Gastrocnemius medialis (tissue), 4 donors: ENCODE data around the gene NXT1. TPM values are rescaled to one million over a fixed set of nuclear protein-coding genes. Genes with fewer than 3 reads are reported as not detected.
A peak's percentile ranks its signal among the peaks of the same experiment; 100 is the strongest.

ENCODE experiments used
- ATAC-seq, 2 donors: fragments of 150-250 bp; one replicate each; pipeline ENCODE4 v1.9.1; 2016
- DNase-seq, 2 donors: peaks; one replicate each; pipeline ENCODE4 v3.0.0-alpha.2; 2019
- H3K27ac ChIP-seq, 4 donors: fragments of 200-600 bp; sonication (generic); 1 replicate in 1 of 4; 2 replicates in 3 of 4; pipeline ENCODE4 v1.5.1; 2016 to 2018; ENCODE audit warnings: mild to moderate bottlenecking in 2 of 4, moderate library complexity in 1 of 4
- H3K27me3 ChIP-seq, 3 donors: fragments of 200-600 bp; sonication (generic) in 2 of 3; 1 replicate in 1 of 3; 2 replicates in 2 of 3; pipeline versions ENCODE4 v1.5.1 to v1.6.0; 2016 to 2019; ENCODE audit warnings: mild to moderate bottlenecking in 1 of 3, moderate library complexity in 1 of 3
- H3K36me3 ChIP-seq, 2 donors: fragments of 200-600 bp; sonication (generic) in 1 of 2; one replicate each; pipeline ENCODE4 v1.5.1; 2017 to 2018
- H3K4me1 ChIP-seq, 2 donors: fragments of 200-600 bp; sonication (generic) in 1 of 2; one replicate each; pipeline ENCODE4 v1.5.1; 2016 to 2017; ENCODE audit warnings: mild to moderate bottlenecking in 2 of 2
- H3K4me3 ChIP-seq, 4 donors: fragments of 200-600 bp; sonication (generic) in 3 of 4; 1 replicate in 1 of 4; 2 replicates in 3 of 4; pipeline ENCODE4 v1.5.1; 2016 to 2019; ENCODE audit warnings: mild to moderate bottlenecking in 2 of 4
- H3K9me3 ChIP-seq, 3 donors: fragments of 200-600 bp; sonication (generic) in 2 of 3; 1 replicate in 1 of 3; 2 replicates in 2 of 3; pipeline ENCODE4 v1.5.1; 2016 to 2019
- POLR2A ChIP-seq, 2 donors: fragments of 450-650 bp; IDR thresholded peaks; one replicate each; pipeline ENCODE4 v1.6.1; 2017; ENCODE audit warnings: antibody characterized with exemption in 2 of 2, mild to moderate bottlenecking in 2 of 2, moderate library complexity in 2 of 2
- in situ Hi-C, 4 donors: fragments of 200-750 bp; cut with MboI; loops; one replicate each; pipeline versions ENCODE4 v1.15.0 to v1.8.0; 2017; ENCODE audit warnings: low sequenced_read_pairs in 4 of 4
- intact Hi-C: fragments of 100-400 bp; cut with DNase I; formaldehyde crosslinking; loops from one replicate; pipeline ENCODE4 v1.15.1; 2023; ENCODE audit warnings: low total_unique reads
- total RNA-seq, 4 donors: library from RNA; depleted of rRNA; stranded (reverse); fragments of >200 nt; gene quantifications; one replicate each; pipeline versions ENCODE4 v1.1.0 to v1.2.3, GENCODE V29; 2016
- TF ChIP-seq, protein P1 (sequence below), 5 experiments: fragments of 450-650 bp in 3 of 5; fragments of 200-600 bp in 2 of 5; sonication (generic) in 2 of 5; IDR thresholded peaks in 4 of 5; conservative IDR thresholded peaks in 1 of 5; 1 replicate in 4 of 5; 2 replicates in 1 of 5; pipeline ENCODE4 v1.5.1; 2016 to 2019; ENCODE audit warnings: antibody characterized with exemption in 5 of 5, mild to moderate bottlenecking in 3 of 5, moderate library complexity in 3 of 5

The NXT1 gene
- total RNA-seq, 4 donors from 2014 or later, result 15.2 to 17.9 (median 15.9) TPM

- in situ Hi-C loops, result loop anchor here (10.0 to 25.0 kb wide), 6 partner anchors 195 to 1012 kb away; partner anchors contain the start of genes THBD (in 2 of the 4), CST9 (in 1 of the 4) and SSTR4 (in 1 of the 4)
- H3K9me3 ChIP-seq, result no peaks in the 10 kb centered on the region
- no peaks in the 10 kb centered on the region for H3K27me3 ChIP-seq
- intact Hi-C loops, result loop anchor here (1.0 to 10.0 kb wide), 7 partner anchors 9 to 1015 kb away; no protein-coding TSS in a partner anchor
- peaks cover 0 to 8% of the 10 kb centered on the region in 2 donors for H3K36me3 ChIP-seq
- TF ChIP-seq, protein P1, sequence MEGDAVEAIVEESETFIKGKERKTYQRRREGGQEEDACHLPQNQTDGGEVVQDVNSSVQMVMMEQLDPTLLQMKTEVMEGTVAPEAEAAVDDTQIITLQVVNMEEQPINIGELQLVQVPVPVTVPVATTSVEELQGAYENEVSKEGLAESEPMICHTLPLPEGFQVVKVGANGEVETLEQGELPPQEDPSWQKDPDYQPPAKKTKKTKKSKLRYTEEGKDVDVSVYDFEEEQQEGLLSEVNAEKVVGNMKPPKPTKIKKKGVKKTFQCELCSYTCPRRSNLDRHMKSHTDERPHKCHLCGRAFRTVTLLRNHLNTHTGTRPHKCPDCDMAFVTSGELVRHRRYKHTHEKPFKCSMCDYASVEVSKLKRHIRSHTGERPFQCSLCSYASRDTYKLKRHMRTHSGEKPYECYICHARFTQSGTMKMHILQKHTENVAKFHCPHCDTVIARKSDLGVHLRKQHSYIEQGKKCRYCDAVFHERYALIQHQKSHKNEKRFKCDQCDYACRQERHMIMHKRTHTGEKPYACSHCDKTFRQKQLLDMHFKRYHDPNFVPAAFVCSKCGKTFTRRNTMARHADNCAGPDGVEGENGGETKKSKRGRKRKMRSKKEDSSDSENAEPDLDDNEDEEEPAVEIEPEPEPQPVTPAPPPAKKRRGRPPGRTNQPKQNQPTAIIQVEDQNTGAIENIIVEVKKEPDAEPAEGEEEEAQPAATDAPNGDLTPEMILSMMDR (IDR thresholded peaks at IDR 0.05 in 4 of 5, conservative IDR thresholded peaks at IDR 0.05 in 1 of 5), result peak; percentile 18 to 57 (median 40)
- no peak for TF ChIP-seq POLR2A (IDR thresholded peaks at IDR 0.05)
- peaks cover 16 to 23% of the 10 kb centered on the region in 2 donors for H3K4me1 ChIP-seq
- peak; percentile 59 to 69 for ATAC-seq
- H3K4me3 ChIP-seq, result peak overlapping the region; percentile 69 to 95 (median 82)
- H3K27ac ChIP-seq, result peak overlapping the region; percentile 88 to 99 (median 96)
- DNase-seq, result peak in 1 of 2 donors; percentile 66
Measured at GRCh38 chr20:23349338-23350195, 1.0 kb upstream of the NXT1 start.

- ATAC-seq (peak; percentile 29 to 36), DNase-seq (peak; percentile 33 to 64)
- Histone ChIP-seq H3K9me3 (no peaks in the 10 kb centered on the region), H3K4me3 (peak overlapping the region; percentile 81 to 96 (median 88)), H3K27ac (peak overlapping the region; percentile 88 to 99 (median 96)), H3K4me1 (peaks cover 16 to 23% of the 10 kb centered on the region in 2 donors), H3K36me3 (peaks cover 0 to 19% of the 10 kb centered on the region in 2 donors), H3K27me3 (no peaks in the 10 kb centered on the region)
- intact Hi-C loops, result loop anchor here (1.0 to 2.0 kb wide), 4 partner anchors 7 to 300 kb away; no protein-coding TSS in a partner anchor
- no peak for TF ChIP-seq POLR2A (IDR thresholded peaks at IDR 0.05)
- TF ChIP-seq, protein P1 (IDR thresholded peaks at IDR 0.05 in 4 of 5, conservative IDR thresholded peaks at IDR 0.05 in 1 of 5), result no peak
- in situ Hi-C loops, result loop anchor here in 2 of 4 donors (10.0 kb wide), 1 partner anchor 196 kb away; no protein-coding TSS in a partner anchor
Measured at GRCh38 chr20:23350904-23351838, 580 bp downstream of the NXT1 start.

DNA sequence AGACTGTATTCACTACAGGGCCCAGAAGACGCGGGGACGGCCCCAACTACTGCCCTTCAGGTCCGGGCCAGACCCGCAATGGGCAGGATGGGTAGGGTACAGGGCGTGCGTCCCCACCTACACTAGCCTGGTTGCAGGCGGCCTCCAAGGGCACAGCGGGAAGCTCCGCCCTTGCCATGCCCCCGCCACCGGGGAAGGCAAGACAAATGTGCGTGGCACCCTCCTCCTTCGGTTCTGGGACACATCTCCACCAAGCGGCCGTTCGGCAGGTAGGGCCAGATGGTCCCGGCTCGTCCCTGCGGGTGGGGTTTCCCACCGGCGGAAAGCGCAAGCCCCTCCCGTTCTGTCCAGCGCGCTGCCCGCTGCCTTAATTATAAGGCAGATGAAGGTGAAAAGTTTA, 5.6 kb downstream of the NXT1 start:
- no peak for DNase-seq
- peaks cover 36 to 40% of the 10 kb centered on the region in 2 donors for H3K4me1 ChIP-seq
- intact Hi-C loops (loop anchor here (2.0 to 5.0 kb wide), 2 partner anchors 279 to 1696 kb away; no protein-coding TSS in a partner anchor), in situ Hi-C loops (loop anchor here in 2 of 4 donors (10.0 kb wide), 1 partner anchor 201 kb away; no protein-coding TSS in a partner anchor)
- H3K9me3 ChIP-seq, result no peaks in the 10 kb centered on the region
- no peak overlapping the region for H3K4me3 ChIP-seq
- TF ChIP-seq POLR2A (IDR thresholded peaks at IDR 0.05), result no peak
- TF ChIP-seq, protein P1 (IDR thresholded peaks at IDR 0.05 in 4 of 5, conservative IDR thresholded peaks at IDR 0.05 in 1 of 5), result no peak
- H3K27me3 ChIP-seq, result no peaks in the 10 kb centered on the region
- H3K36me3 ChIP-seq, result peaks cover 0 to 19% of the 10 kb centered on the region in 2 donors
- H3K27ac ChIP-seq, result peak overlapping the region in 2 of 4 donors; percentile 47 to 97
- ATAC-seq, result no peak
